Prostate gland (tissue), 2 donors: Measurements from ENCODE around the gene DDX17. TPM values are rescaled to one million over a fixed set of nuclear protein-coding genes. Genes with fewer than 3 reads are reported as not detected.

Experiments
- DNase-seq: peaks from one replicate; pipeline ENCODE4 v3.0.0-alpha.2; 2019; ENCODE audit warnings: low spot score
- H3K27ac ChIP-seq, 2 donors: fragments of 200-600 bp; sonication (generic); 2 replicates each; pipeline ENCODE4 v1.5.1; 2017 to 2019
- H3K27me3 ChIP-seq: fragments of 200-600 bp; sonication (generic); replicated peaks from 2 replicates; pipeline ENCODE4 v1.5.1; 2019; ENCODE audit not compliant: insufficient read depth
- H3K36me3 ChIP-seq, 2 donors: fragments of 200-600 bp; sonication (generic); 1 replicate in 1 of 2; 2 replicates in 1 of 2; pipeline versions ENCODE4 v1.5.1 to v1.8.1; 2017 to 2019
- H3K4me1 ChIP-seq: fragments of 200-600 bp; sonication (generic); replicated peaks from 2 replicates; pipeline ENCODE4 v1.5.1; 2019
- H3K4me3 ChIP-seq, 2 donors: fragments of 200-600 bp; sonication (generic); 2 replicates each; pipeline ENCODE4 v1.5.1; 2017 to 2019
- H3K9me3 ChIP-seq: fragments of 200-600 bp; sonication (generic); 2 replicates; pipeline ENCODE4 v1.5.1; 2017
- POLR2A ChIP-seq: fragments of 450-650 bp; IDR thresholded peaks from one replicate; pipeline ENCODE4 v1.6.1; 2016; ENCODE audit warnings: antibody characterized with exemption, mild to moderate bottlenecking
- POLR2AphosphoS5 ChIP-seq: sonication (generic); formaldehyde crosslinking; IDR thresholded peaks from one replicate; pipeline ENCODE4 v1.6.1; 2017; ENCODE audit warnings: antibody characterized with exemption
- WGBS: methylation state at CpG from one replicate; pipeline ENCODE4 v1.1.5; 2018; 5-methylcytosine and 5-hydroxymethylcytosine counted together
- intact Hi-C: fragments of 100-400 bp; cut with DNase I; formaldehyde crosslinking; loops from one replicate; pipeline ENCODE4 v1.14.2; 2022
- total RNA-seq, 2 donors: library from RNA; depleted of rRNA; stranded (reverse); fragments of >200 nt; gene quantifications; one replicate each; pipeline ENCODE4 v1.1.0, GENCODE V29; 2016
- TF ChIP-seq, protein P1 (sequence below), 4 experiments: fragments of 200-600 bp in 2 of 4; fragments of 450-650 bp in 2 of 4; sonication (generic) in 2 of 4; IDR thresholded peaks; 1 replicate in 3 of 4; 2 replicates in 1 of 4; pipeline ENCODE4 v1.5.1; 2016 to 2019; ENCODE audit warnings: antibody characterized with exemption in 4 of 4, mild to moderate bottlenecking in 2 of 4, moderate library complexity in 2 of 4

Gene DDX17
- total RNA-seq, 2 donors from 2014 or later, result 374 to 600 TPM

DNA sequence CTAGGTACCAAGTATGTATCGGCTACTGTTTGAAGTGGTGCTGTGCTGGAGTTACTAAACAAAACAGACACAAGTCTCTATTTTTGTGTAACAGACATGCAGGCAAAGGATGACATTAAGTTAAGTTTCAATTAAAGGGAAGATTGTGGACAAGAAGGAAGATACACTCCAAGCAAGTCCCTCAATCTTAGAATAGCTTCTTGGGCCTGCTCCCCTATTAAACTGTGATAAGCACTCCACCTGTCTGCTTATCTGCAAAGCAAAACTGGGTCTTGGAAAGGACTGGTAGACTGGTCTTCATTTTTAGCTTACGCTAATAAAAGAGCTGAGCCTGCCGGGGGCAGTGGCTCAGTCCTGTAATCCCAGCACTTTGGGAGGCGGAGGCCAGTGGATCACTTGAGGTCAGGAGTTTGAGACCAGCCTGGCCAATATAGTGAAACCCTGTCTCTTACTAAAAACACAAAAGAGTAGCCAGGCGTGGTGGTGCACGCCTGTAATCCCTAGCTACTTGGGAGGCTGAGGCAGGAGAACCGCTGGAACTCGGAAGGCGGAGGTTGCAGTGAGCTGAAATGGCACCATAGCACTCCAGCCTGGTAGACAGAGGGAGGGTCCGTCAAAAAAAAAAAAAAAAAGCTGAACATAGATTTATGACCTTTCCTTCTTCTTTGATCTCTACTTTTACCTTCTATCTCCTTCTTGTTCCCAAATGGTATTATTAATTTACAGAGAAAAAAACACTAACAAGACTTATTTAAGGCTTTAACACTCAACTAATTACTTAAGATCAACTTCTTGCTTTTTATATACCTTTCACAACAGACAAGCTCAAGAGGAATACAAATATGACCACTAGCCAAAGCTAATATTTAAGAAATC, 4.1 kb downstream of the DDX17 start:
- Histone ChIP-seq H3K4me1 (no peaks in the 10 kb centered on the region), H3K27ac (peak overlapping the region in 1 of 2 donors; percentile 100), H3K36me3 (peaks cover 10 to 16% of the 10 kb centered on the region in 2 donors), H3K9me3 (no peaks in the 10 kb centered on the region), H3K27me3 (no peaks in the 10 kb centered on the region), H3K4me3 (no peak overlapping the region)
- DNase-seq, result no peak
- 80% methylated on average over 10 of the region's 10 CpGs for WGBS
- intact Hi-C loops, result loop anchor here (10.0 kb wide), 1 partner anchor 203 kb away; the partner anchor contains the start of genes GTPBP1 and JOSD1
- TF ChIP-seq POLR2AphosphoS5 (no peak), POLR2A (no peak)
- TF ChIP-seq, protein P1, sequence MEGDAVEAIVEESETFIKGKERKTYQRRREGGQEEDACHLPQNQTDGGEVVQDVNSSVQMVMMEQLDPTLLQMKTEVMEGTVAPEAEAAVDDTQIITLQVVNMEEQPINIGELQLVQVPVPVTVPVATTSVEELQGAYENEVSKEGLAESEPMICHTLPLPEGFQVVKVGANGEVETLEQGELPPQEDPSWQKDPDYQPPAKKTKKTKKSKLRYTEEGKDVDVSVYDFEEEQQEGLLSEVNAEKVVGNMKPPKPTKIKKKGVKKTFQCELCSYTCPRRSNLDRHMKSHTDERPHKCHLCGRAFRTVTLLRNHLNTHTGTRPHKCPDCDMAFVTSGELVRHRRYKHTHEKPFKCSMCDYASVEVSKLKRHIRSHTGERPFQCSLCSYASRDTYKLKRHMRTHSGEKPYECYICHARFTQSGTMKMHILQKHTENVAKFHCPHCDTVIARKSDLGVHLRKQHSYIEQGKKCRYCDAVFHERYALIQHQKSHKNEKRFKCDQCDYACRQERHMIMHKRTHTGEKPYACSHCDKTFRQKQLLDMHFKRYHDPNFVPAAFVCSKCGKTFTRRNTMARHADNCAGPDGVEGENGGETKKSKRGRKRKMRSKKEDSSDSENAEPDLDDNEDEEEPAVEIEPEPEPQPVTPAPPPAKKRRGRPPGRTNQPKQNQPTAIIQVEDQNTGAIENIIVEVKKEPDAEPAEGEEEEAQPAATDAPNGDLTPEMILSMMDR (IDR thresholded peaks at IDR 0.05), result no peak

DNA sequence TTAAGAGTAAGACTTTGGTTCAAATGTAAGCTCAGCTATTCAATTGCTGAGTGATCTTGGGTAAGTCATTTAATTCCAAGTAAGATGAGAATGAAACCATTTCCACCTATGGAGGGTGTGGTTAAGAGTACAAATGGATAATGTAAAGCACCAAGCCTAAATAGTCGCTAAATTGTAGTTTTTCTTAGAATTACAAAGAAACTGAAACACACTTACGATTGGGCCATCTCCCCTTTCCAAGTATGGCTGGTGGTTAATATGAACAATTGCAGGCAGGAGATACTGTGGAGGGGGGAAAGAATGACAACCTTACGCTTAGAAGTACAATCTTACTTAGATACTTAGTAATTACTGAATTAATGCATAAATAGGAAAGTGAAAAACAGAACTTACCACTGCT, 8.2 kb downstream of the DDX17 start:
- no peaks in the 10 kb centered on the region for H3K27me3 ChIP-seq
- 93% methylated on average over 3 of the region's 3 CpGs for WGBS
- TF ChIP-seq POLR2AphosphoS5, result no peak
- intact Hi-C loops, result no loop called here
- no peak for DNase-seq
- H3K4me1 ChIP-seq, result peaks cover 4% of the 10 kb centered on the region
- no peak overlapping the region for H3K4me3 ChIP-seq
- no peaks in the 10 kb centered on the region for H3K9me3 ChIP-seq
- peaks cover 36 to 52% of the 10 kb centered on the region in 2 donors for H3K36me3 ChIP-seq
- no peak overlapping the region for H3K27ac ChIP-seq

DNA sequence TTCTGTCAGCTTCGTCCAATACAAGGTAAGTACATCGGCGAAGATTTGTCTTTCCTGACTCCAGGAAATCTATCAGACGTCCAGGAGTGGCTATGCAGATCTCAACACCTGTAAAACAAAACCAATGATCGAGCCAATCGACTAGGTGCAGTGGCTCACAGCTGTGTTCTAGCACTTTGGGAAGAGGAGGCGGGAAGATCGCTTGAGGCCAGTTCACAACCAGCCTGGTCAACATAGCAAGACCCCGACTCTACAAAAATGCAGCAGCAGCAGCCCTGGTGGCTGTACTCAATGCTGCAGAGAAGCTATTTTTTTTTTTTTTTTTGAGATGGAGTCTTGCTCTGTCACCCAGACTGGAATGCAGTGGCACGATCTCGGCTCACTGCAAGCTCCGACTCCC, 11.2 kb downstream of the DDX17 start:
- peaks cover 4% of the 10 kb centered on the region for H3K4me1 ChIP-seq
- H3K27me3 ChIP-seq, result no peaks in the 10 kb centered on the region
- H3K36me3 ChIP-seq, result peaks cover 38 to 69% of the 10 kb centered on the region in 2 donors
- intact Hi-C loops, result no loop called here
- H3K9me3 ChIP-seq, result no peaks in the 10 kb centered on the region
- TF ChIP-seq POLR2A (no peak), POLR2AphosphoS5 (no peak)
- TF ChIP-seq, protein P1 (IDR thresholded peaks at IDR 0.05), result no peak
- no peak overlapping the region for H3K4me3 ChIP-seq
- no peak for DNase-seq
- no peak overlapping the region for H3K27ac ChIP-seq
- WGBS, result 87% methylated on average over 12 of the region's 12 CpGs

DNA sequence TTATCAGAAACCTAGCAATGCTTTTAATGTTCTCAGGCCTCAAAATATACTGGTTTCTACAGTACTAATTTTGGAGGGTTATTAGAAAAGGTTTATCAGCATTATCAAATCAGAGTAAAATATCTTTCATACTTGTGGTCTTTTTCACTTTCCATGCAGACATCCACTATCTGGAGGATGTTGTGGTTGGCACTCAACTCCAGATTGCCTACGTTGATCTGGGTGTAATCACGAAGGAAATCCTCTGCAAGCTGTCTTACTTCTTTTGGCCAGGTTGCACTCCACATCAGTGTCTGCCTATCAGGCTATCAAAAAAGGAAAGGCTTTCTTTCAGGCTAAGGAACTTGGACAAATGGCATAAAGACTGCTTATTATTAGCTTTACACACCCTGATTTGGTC, 11.6 kb downstream of the DDX17 start:
- intact Hi-C loops, result no loop called here
- WGBS, result 47% methylated on average over 2 of the region's 2 CpGs
- Histone ChIP-seq H3K36me3 (peaks cover 38 to 73% of the 10 kb centered on the region in 2 donors), H3K4me1 (peaks cover 4% of the 10 kb centered on the region), H3K27ac (no peak overlapping the region), H3K4me3 (no peak overlapping the region), H3K9me3 (no peaks in the 10 kb centered on the region), H3K27me3 (no peaks in the 10 kb centered on the region)
- DNase-seq, result no peak
- TF ChIP-seq POLR2AphosphoS5, result no peak
- TF ChIP-seq, protein P1 (IDR thresholded peaks at IDR 0.05), result no peak
- TF ChIP-seq POLR2A, result no peak

DNA sequence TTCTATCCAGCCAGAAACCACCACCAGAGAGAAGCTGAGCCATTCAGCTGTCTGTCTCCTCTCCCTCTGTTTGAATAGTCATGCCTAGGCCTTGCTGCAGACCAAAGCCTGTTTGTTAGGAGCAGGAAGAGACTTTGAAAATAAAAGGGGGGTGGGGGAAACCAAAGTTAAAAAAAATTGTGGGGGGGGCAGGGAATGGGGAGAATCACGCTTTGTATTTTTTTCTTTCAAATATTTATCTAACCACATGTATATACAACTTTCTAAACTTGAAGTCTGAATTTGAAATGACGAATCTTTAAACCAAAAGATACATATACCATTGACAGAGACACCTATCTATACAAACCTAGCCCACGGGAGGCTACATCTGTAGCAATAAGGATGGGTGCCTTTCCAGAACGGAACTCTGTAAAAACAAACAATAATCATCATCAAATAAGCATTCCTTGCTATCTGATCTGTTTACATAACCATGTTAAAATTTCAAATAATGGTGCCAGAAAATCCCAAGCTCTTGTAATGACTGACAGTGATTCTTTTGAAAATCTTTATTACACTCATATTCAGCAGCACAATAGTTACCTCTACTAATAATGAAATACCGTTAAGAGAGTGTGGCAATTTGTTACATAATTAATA, 14.3 kb downstream of the DDX17 start:
- Histone ChIP-seq H3K4me3 (no peak overlapping the region), H3K4me1 (peaks cover 4% of the 10 kb centered on the region), H3K9me3 (no peaks in the 10 kb centered on the region), H3K27ac (no peak overlapping the region), H3K36me3 (peaks cover 37 to 78% of the 10 kb centered on the region in 2 donors), H3K27me3 (no peaks in the 10 kb centered on the region)
- 44% methylated on average over 5 of the region's 5 CpGs for WGBS
- intact Hi-C loops, result no loop called here
- TF ChIP-seq POLR2A, result no peak
- TF ChIP-seq, protein P1 (IDR thresholded peaks at IDR 0.05), result no peak
- TF ChIP-seq POLR2AphosphoS5, result no peak
- no peak for DNase-seq
